A549 (cell line): ENCODE measurements around the gene ARHGEF16.

Experiments used
- CHD2 ChIP-seq: fragments of 150-350 bp; IDR thresholded peaks from 2 replicates; pipeline ENCODE4 v1.6.1; 2014; ENCODE audit warnings: low read length; ENCODE audit not compliant: partially characterized antibody
- CHD4 ChIP-seq: fragments of 200-600 bp; sonication (generic); IDR thresholded peaks from 2 replicates; pipeline ENCODE4 v1.6.1; 2016; ENCODE audit warnings: antibody characterized with exemption, mild to moderate bottlenecking, borderline replicate concordance
- CTCF ChIP-seq: fragments of >200 bp; sonication (Bioruptor Twin); formaldehyde crosslinking; IDR thresholded peaks from 3 replicates; pipeline ENCODE4 v1.5.1; 2016
- EHMT2 ChIP-seq: fragments of 200-600 bp; sonication (generic); IDR thresholded peaks from 2 replicates; pipeline ENCODE4 v1.6.1; 2016; ENCODE audit warnings: antibody characterized with exemption, low read depth, mild to moderate bottlenecking, moderate library complexity
- EP300 ChIP-seq, 2 experiments: fragments of >200 bp; sonication (Bioruptor Twin); formaldehyde crosslinking; IDR thresholded peaks; 2 replicates in 1 of 2; 3 replicates in 1 of 2; pipeline ENCODE4 v1.6.1; 2016 to 2017
- POLR2A ChIP-seq: IDR thresholded peaks from 2 replicates; pipeline ENCODE4 v1.6.1; 2012; ENCODE audit warnings: mild to moderate bottlenecking, low read length
- REST ChIP-seq: fragments of 200-600 bp; sonication (generic); IDR thresholded peaks from 2 replicates; pipeline ENCODE4 v1.6.1; 2016; ENCODE audit warnings: antibody characterized with exemption, mild to moderate bottlenecking, moderate library complexity
- SMC3 ChIP-seq: fragments of >200 bp; sonication (Bioruptor Twin); formaldehyde crosslinking; IDR thresholded peaks from 3 replicates; pipeline ENCODE4 v1.6.1; 2018; ENCODE audit warnings: inconsistent platforms
- SREBF2 ChIP-seq: fragments of 450-650 bp; IDR thresholded peaks from 2 replicates; pipeline ENCODE4 v1.6.1; 2014; ENCODE audit warnings: mild to moderate bottlenecking, moderate library complexity
- ZNF302 ChIP-seq: fragments of 250-450 bp; sonication (Bioruptor Pico); IDR thresholded peaks from 2 replicates; pipeline ENCODE4 v1.9.0; 2021; ENCODE audit warnings: inconsistent platforms, mild to moderate bottlenecking, moderate library complexity
- TF ChIP-seq, protein P1 (sequence below): IDR thresholded peaks from 2 replicates; pipeline ENCODE4 v1.6.1; 2012

DNA sequence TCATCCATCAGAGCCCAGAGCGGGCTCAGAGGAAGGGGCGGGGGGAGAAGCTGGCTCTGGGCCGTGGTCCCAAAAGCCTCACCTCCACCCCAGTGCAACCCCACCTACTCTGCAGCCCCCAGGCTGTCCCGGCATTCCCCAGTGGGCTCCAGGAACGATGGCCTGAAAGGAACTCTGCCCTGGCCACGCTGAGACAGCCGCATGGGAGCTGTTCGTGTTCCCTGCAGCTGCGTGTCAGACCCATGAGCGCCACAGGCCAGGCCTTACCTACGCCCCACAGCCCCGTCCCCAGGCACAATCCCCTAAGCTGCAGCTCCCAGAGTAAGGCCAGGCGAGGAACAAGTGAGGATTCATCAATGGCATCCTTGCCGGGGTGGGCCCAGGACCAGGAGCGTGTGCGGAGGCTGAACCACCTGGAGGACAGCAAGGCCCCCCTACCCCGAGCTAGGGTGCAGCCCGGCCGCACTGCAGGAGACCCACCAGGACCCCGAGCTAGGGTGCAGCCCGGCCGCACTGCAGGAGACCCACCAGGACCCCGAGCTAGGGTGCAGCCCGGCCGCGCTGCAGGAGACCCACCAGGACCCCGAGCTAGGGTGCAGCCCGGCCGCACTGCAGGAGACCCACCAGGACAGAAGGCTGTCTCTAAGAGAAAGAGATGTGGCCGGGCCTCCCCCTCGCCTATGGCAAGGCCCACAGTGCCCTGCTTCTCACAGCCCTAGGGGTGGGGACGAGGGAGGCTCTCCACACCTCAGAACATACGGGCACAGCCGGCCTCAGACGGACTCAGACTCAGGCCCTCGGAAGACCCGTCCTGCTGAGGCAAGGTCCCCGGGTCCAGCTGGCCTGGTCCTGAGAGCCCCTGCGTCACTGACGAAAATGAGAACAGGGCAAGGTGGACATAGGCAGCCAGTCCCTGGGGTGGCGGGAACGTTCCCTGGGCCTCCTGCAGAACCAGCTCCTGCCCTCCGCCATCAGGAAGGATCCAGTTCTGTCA, 26.5 kb upstream of the ARHGEF16 start:
- no peak for TF ChIP-seq ZNF302
- TF ChIP-seq CHD4 = no peak
- TF ChIP-seq CHD2 = no peak
- no peak for TF ChIP-seq CTCF
- no peak for TF ChIP-seq EHMT2
- no peak for TF ChIP-seq POLR2A
- TF ChIP-seq, protein P1, sequence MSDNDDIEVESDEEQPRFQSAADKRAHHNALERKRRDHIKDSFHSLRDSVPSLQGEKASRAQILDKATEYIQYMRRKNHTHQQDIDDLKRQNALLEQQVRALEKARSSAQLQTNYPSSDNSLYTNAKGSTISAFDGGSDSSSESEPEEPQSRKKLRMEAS = no peak
- no peak for TF ChIP-seq EP300 (IDR thresholded peaks at IDR 0.05)
- TF ChIP-seq REST = no peak
- no peak for TF ChIP-seq SMC3
- TF ChIP-seq SREBF2 = no peak
